OCI-LY1 (cell line): Measurements from ENCODE around the gene INO80E.

Source experiments
- EZH2 ChIP-seq: fragments of 200-600 bp; sonication (generic), shearing (Covaris generic); IDR thresholded peaks from 2 replicates; pipeline ENCODE4 v1.8.0; 2017; ENCODE audit warnings: borderline replicate concordance, mixed run types, mild to moderate bottlenecking, antibody characterized with exemption, low read length, moderate library complexity, mixed read lengths
- TF ChIP-seq, protein P1 (sequence below): fragments of 200-600 bp; sonication (generic), shearing (Covaris generic); IDR thresholded peaks from 2 replicates; pipeline ENCODE4 v1.5.1; 2017; ENCODE audit warnings: mild to moderate bottlenecking, antibody characterized with exemption, low read length, moderate library complexity, mixed read lengths

- TF ChIP-seq, protein P1, sequence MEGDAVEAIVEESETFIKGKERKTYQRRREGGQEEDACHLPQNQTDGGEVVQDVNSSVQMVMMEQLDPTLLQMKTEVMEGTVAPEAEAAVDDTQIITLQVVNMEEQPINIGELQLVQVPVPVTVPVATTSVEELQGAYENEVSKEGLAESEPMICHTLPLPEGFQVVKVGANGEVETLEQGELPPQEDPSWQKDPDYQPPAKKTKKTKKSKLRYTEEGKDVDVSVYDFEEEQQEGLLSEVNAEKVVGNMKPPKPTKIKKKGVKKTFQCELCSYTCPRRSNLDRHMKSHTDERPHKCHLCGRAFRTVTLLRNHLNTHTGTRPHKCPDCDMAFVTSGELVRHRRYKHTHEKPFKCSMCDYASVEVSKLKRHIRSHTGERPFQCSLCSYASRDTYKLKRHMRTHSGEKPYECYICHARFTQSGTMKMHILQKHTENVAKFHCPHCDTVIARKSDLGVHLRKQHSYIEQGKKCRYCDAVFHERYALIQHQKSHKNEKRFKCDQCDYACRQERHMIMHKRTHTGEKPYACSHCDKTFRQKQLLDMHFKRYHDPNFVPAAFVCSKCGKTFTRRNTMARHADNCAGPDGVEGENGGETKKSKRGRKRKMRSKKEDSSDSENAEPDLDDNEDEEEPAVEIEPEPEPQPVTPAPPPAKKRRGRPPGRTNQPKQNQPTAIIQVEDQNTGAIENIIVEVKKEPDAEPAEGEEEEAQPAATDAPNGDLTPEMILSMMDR, result no peak
- TF ChIP-seq EZH2, result no peak
These were observed 10.7 kb upstream of the INO80E start for GRCh38 chr16:29985271-29985811.
